Measurements from ENCODE around the gene KIRREL3. TPM values are rescaled to one million over a fixed set of nuclear protein-coding genes. Genes with fewer than 3 reads are reported as not detected.

KIRREL3 gene
- total and polyA plus RNA-seq, 3 experiments from 2014 or later = not detected

DNA sequence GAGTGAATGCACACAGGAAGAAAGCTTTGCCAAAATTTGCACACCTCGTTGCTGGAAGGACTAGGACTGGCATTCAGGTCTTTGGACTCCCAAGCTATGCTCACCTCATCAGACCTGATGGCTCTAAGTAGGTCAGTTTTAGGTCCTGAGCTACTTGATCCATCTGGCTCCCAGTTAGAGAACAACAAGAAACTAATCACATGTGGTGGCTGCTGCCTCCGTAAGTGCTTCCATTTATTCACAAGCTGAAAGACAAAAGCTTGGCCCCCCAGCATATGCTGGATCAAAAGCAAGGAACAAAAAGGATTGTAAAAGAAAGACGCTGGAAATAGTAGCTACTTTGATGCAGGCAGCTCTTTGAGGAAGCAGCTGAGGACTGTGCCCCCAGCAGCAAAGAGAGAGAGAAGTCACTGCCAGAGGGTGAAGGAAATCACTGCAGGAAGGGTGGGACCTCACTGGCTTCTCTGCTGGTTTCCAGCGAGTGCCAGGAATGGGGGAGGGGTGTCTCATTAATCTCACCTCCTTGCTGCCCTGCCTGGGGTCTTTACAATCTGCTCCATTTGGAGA, 268.9 kb downstream of the KIRREL3 start:
- no peaks in the 10 kb centered on the region for H3K4me1 ChIP-seq (ENCODE audit: insufficient read depth, low read length)
- H3K27me3 Mint-ChIP-seq = peaks cover 8 to 21% of the 10 kb centered on the region in 2 donors
- peak overlapping the region in 3 of 8 donors; percentile 18 to 88 (median 26) for H3K27ac Mint-ChIP-seq
- no peak overlapping the region for H3K27ac ChIP-seq (ENCODE audit: low read depth, low read length)
- no peaks in the 10 kb centered on the region for H3K36me3 Mint-ChIP-seq
- H3K4me3 Mint-ChIP-seq = peak overlapping the region in 1 of 7 donors; percentile 42
- H3K9me3 ChIP-seq (ENCODE audit: low read length) = no peaks in the 10 kb centered on the region
- no peaks in the 10 kb centered on the region for H3K36me3 ChIP-seq (ENCODE audit: insufficient read depth, low read length)
- no peaks in the 10 kb centered on the region for H3K27me3 ChIP-seq (ENCODE audit: insufficient read depth, low read length, poor library complexity, severe bottlenecking)
- H3K4me1 Mint-ChIP-seq = peaks cover 0 to 12% (median 0%) of the 10 kb centered on the region in 3 donors
- ChIA-PET POLR2A (no interaction called here), CTCF (no interaction called here)
- H3K4me3 ChIP-seq (ENCODE audit: low read length) = no peak overlapping the region
- no peak for DNase-seq
- peaks cover 0 to 4% (median 1%) of the 10 kb centered on the region in 5 donors for H3K9me3 Mint-ChIP-seq

DNA sequence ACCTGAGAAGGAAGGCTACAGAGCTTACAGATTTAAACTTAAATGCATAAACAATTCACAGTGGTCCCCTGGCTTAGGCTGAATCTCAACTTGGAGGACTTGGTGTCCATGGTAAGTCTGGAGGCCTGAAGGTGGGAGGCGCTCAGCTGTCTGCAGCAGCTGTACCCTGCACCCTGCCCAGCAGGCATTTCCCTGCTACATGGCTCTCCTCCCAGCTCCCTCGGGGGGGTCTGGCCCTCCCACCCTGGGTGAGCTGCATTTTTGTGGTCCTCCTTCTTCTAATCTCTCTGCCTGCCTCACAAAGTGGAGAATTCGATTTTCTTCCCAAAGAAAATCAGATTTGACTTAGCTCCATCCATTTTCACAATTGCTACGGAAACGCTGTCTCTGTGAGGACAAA, 273.2 kb downstream of the KIRREL3 start:
- H3K4me1 Mint-ChIP-seq = peaks cover 0 to 4% (median 0%) of the 10 kb centered on the region in 3 donors
- no peak overlapping the region for H3K27ac Mint-ChIP-seq
- Histone ChIP-seq H3K4me1 (ENCODE audit: insufficient read depth, low read length) (no peaks in the 10 kb centered on the region), H3K4me3 (ENCODE audit: low read length) (no peak overlapping the region), H3K36me3 (ENCODE audit: insufficient read depth, low read length) (no peaks in the 10 kb centered on the region), H3K9me3 (ENCODE audit: low read length) (no peaks in the 10 kb centered on the region), H3K27ac (ENCODE audit: low read depth, low read length) (no peak overlapping the region), H3K27me3 (ENCODE audit: insufficient read depth, low read length, poor library complexity, severe bottlenecking) (no peaks in the 10 kb centered on the region)
- H3K27me3 Mint-ChIP-seq = peaks cover 10 to 14% of the 10 kb centered on the region in 2 donors
- ChIA-PET POLR2A (no interaction called here), CTCF (no interaction called here)
- no peak overlapping the region for H3K4me3 Mint-ChIP-seq
- peaks cover 0 to 4% (median 1%) of the 10 kb centered on the region in 5 donors for H3K9me3 Mint-ChIP-seq
- no peak for DNase-seq
- H3K36me3 Mint-ChIP-seq = no peaks in the 10 kb centered on the region

GRCh38 chr11:126725521-126725920, 275.0 kb downstream of the KIRREL3 start:
- H3K4me3 Mint-ChIP-seq = no peak overlapping the region
- DNase-seq = no peak
- peaks cover 0 to 4% (median 1%) of the 10 kb centered on the region in 5 donors for H3K9me3 Mint-ChIP-seq
- Histone ChIP-seq H3K9me3 (ENCODE audit: low read length) (no peaks in the 10 kb centered on the region), H3K36me3 (ENCODE audit: insufficient read depth, low read length) (no peaks in the 10 kb centered on the region), H3K4me3 (ENCODE audit: low read length) (no peak overlapping the region), H3K27ac (ENCODE audit: low read depth, low read length) (no peak overlapping the region), H3K27me3 (ENCODE audit: insufficient read depth, low read length, poor library complexity, severe bottlenecking) (no peaks in the 10 kb centered on the region), H3K4me1 (ENCODE audit: insufficient read depth, low read length) (no peaks in the 10 kb centered on the region)
- ChIA-PET POLR2A (no interaction called here), CTCF (no interaction called here)
- H3K4me1 Mint-ChIP-seq = no peaks in the 10 kb centered on the region
- H3K36me3 Mint-ChIP-seq = no peaks in the 10 kb centered on the region
- peaks cover 8 to 10% of the 10 kb centered on the region in 2 donors for H3K27me3 Mint-ChIP-seq
- H3K27ac Mint-ChIP-seq = no peak overlapping the region

GRCh38 chr11:126725043-126725442, 275.5 kb downstream of the KIRREL3 start:
- Mint-ChIP-seq H3K36me3 (no peaks in the 10 kb centered on the region), H3K4me3 (no peak overlapping the region), H3K9me3 (peaks cover 0 to 4% (median 1%) of the 10 kb centered on the region in 5 donors), H3K27me3 (peaks cover 6 to 9% of the 10 kb centered on the region in 2 donors), H3K4me1 (no peaks in the 10 kb centered on the region), H3K27ac (no peak overlapping the region)
- no peaks in the 10 kb centered on the region for H3K4me1 ChIP-seq (ENCODE audit: insufficient read depth, low read length)
- no peak overlapping the region for H3K4me3 ChIP-seq (ENCODE audit: low read length)
- POLR2A ChIA-PET = no interaction called here
- CTCF ChIA-PET = no interaction called here
- no peak overlapping the region for H3K27ac ChIP-seq (ENCODE audit: low read depth, low read length)
- no peaks in the 10 kb centered on the region for H3K27me3 ChIP-seq (ENCODE audit: insufficient read depth, low read length, poor library complexity, severe bottlenecking)
- H3K36me3 ChIP-seq (ENCODE audit: insufficient read depth, low read length) = no peaks in the 10 kb centered on the region
- no peak for DNase-seq
- H3K9me3 ChIP-seq (ENCODE audit: low read length) = no peaks in the 10 kb centered on the region

- no peaks in the 10 kb centered on the region for H3K4me1 ChIP-seq (ENCODE audit: insufficient read depth, low read length)
- H3K27ac ChIP-seq (ENCODE audit: low read depth, low read length) = no peak overlapping the region
- H3K9me3 Mint-ChIP-seq = peaks cover 0 to 7% (median 0%) of the 10 kb centered on the region in 5 donors
- no peaks in the 10 kb centered on the region for H3K4me1 Mint-ChIP-seq
- H3K27me3 ChIP-seq (ENCODE audit: insufficient read depth, low read length, poor library complexity, severe bottlenecking) = no peaks in the 10 kb centered on the region
- DNase-seq = no peak
- H3K9me3 ChIP-seq (ENCODE audit: low read length) = no peaks in the 10 kb centered on the region
- H3K36me3 Mint-ChIP-seq = no peaks in the 10 kb centered on the region
- CTCF ChIA-PET = no interaction called here
- no peak overlapping the region for H3K27ac Mint-ChIP-seq
- no peaks in the 10 kb centered on the region for H3K36me3 ChIP-seq (ENCODE audit: insufficient read depth, low read length)
- POLR2A ChIA-PET = no interaction called here
- peaks cover 13 to 15% of the 10 kb centered on the region in 2 donors for H3K27me3 Mint-ChIP-seq
- H3K4me3 ChIP-seq (ENCODE audit: low read length) = no peak overlapping the region
- no peak overlapping the region for H3K4me3 Mint-ChIP-seq
These were observed 276.9 kb downstream of the KIRREL3 start for GRCh38 chr11:126723665-126724045.

- H3K9me3 Mint-ChIP-seq = peaks cover 0 to 7% (median 0%) of the 10 kb centered on the region in 5 donors
- DNase-seq = no peak
- no peaks in the 10 kb centered on the region for H3K9me3 ChIP-seq (ENCODE audit: low read length)
- no peaks in the 10 kb centered on the region for H3K4me1 ChIP-seq (ENCODE audit: insufficient read depth, low read length)
- H3K27ac Mint-ChIP-seq = peak overlapping the region in 1 of 8 donors; percentile 8
- no peak overlapping the region for H3K27ac ChIP-seq (ENCODE audit: low read depth, low read length)
- H3K4me3 Mint-ChIP-seq = no peak overlapping the region
- ChIA-PET POLR2A (no interaction called here), CTCF (no interaction called here)
- H3K27me3 Mint-ChIP-seq = peaks cover 13 to 15% of the 10 kb centered on the region in 2 donors
- H3K36me3 Mint-ChIP-seq = no peaks in the 10 kb centered on the region
- H3K4me3 ChIP-seq (ENCODE audit: low read length) = no peak overlapping the region
- no peaks in the 10 kb centered on the region for H3K36me3 ChIP-seq (ENCODE audit: insufficient read depth, low read length)
- no peaks in the 10 kb centered on the region for H3K27me3 ChIP-seq (ENCODE audit: insufficient read depth, low read length, poor library complexity, severe bottlenecking)
- no peaks in the 10 kb centered on the region for H3K4me1 Mint-ChIP-seq
These were observed 277.5 kb downstream of the KIRREL3 start for GRCh38 chr11:126722956-126723664.

DNA sequence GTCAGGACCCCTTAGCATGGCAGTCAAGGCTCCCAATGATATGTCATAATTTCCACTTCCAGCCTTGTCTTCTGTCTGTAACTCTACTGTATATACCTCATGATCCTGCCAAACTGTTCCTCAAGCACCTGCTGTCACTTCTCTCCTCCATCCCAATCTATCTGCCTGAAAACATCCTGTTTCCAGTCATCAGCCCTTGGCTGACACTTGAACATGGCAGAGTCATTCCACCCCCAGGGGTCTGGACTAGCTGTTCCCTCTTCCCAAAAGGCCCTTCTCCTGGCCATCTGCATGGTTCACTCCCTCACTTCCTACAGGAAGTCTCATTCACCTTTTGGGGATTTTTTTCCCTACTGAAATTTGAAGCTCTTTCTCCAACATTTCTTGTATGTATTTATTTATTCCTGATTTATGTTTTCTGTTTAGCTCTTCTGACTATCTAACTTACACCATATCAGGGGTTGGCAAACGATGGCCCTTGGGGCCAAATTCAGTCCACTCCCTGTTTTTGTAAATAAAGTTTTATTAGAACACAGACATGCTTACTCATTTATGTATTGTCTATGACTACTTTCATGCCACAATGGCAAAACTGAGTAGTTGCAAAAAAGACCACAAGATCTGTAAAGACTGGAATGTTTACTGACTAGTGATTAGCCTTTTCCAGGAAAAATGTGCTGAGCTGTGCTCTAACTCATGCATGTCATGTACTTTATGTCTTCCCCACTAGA, 278.4 kb downstream of the KIRREL3 start:
- ChIA-PET CTCF (no interaction called here), POLR2A (no interaction called here)
- H3K27ac ChIP-seq (ENCODE audit: low read depth, low read length) = no peak overlapping the region
- no peak for DNase-seq
- no peaks in the 10 kb centered on the region for H3K27me3 ChIP-seq (ENCODE audit: insufficient read depth, low read length, poor library complexity, severe bottlenecking)
- H3K27ac Mint-ChIP-seq = no peak overlapping the region
- no peak overlapping the region for H3K4me3 ChIP-seq (ENCODE audit: low read length)
- no peaks in the 10 kb centered on the region for H3K36me3 Mint-ChIP-seq
- no peaks in the 10 kb centered on the region for H3K4me1 ChIP-seq (ENCODE audit: insufficient read depth, low read length)
- no peak overlapping the region for H3K4me3 Mint-ChIP-seq
- no peaks in the 10 kb centered on the region for H3K4me1 Mint-ChIP-seq
- H3K36me3 ChIP-seq (ENCODE audit: insufficient read depth, low read length) = no peaks in the 10 kb centered on the region
- H3K9me3 ChIP-seq (ENCODE audit: low read length) = no peaks in the 10 kb centered on the region
- peaks cover 0 to 7% (median 0%) of the 10 kb centered on the region in 5 donors for H3K9me3 Mint-ChIP-seq
- peaks cover 11 to 15% of the 10 kb centered on the region in 2 donors for H3K27me3 Mint-ChIP-seq

- H3K9me3 Mint-ChIP-seq = peaks cover 0 to 4% (median 0%) of the 10 kb centered on the region in 5 donors
- H3K4me1 Mint-ChIP-seq = no peaks in the 10 kb centered on the region
These were observed 279.9 kb downstream of the KIRREL3 start for GRCh38 chr11:126720539-126721235.

More at GRCh38 chr11:126720539-126721235, 279.9 kb downstream of the KIRREL3 start:
- Histone ChIP-seq H3K9me3 (ENCODE audit: low read length) (no peaks in the 10 kb centered on the region), H3K4me3 (ENCODE audit: low read length) (no peak overlapping the region), H3K27me3 (ENCODE audit: insufficient read depth, low read length, poor library complexity, severe bottlenecking) (no peaks in the 10 kb centered on the region), H3K36me3 (ENCODE audit: insufficient read depth, low read length) (no peaks in the 10 kb centered on the region), H3K27ac (ENCODE audit: low read depth, low read length) (no peak overlapping the region), H3K4me1 (ENCODE audit: insufficient read depth, low read length) (no peaks in the 10 kb centered on the region)
- peaks cover 8 to 15% of the 10 kb centered on the region in 2 donors for H3K27me3 Mint-ChIP-seq
- DNase-seq = no peak
- no peak overlapping the region for H3K27ac Mint-ChIP-seq
- H3K4me3 Mint-ChIP-seq = no peak overlapping the region
- POLR2A ChIA-PET = no interaction called here
- no peaks in the 10 kb centered on the region for H3K36me3 Mint-ChIP-seq
- CTCF ChIA-PET = no interaction called here

Data from CD8-positive, alpha-beta memory T cell (primary cell).